Measurements from ENCODE around the gene SUGCT.
A peak's percentile ranks its signal among the peaks of the same experiment; 100 is the strongest.

SUGCT gene

GRCh38 chr7:40673285-40673684, 538.5 kb downstream of the SUGCT start:
- TF ChIP-seq, protein P1, sequence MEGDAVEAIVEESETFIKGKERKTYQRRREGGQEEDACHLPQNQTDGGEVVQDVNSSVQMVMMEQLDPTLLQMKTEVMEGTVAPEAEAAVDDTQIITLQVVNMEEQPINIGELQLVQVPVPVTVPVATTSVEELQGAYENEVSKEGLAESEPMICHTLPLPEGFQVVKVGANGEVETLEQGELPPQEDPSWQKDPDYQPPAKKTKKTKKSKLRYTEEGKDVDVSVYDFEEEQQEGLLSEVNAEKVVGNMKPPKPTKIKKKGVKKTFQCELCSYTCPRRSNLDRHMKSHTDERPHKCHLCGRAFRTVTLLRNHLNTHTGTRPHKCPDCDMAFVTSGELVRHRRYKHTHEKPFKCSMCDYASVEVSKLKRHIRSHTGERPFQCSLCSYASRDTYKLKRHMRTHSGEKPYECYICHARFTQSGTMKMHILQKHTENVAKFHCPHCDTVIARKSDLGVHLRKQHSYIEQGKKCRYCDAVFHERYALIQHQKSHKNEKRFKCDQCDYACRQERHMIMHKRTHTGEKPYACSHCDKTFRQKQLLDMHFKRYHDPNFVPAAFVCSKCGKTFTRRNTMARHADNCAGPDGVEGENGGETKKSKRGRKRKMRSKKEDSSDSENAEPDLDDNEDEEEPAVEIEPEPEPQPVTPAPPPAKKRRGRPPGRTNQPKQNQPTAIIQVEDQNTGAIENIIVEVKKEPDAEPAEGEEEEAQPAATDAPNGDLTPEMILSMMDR (conservative IDR thresholded peaks at IDR 0.05) = no peak
- no peak for TF ChIP-seq ZFX (IDR thresholded peaks at IDR 0.05)
- H3K27ac ChIP-seq = no peak overlapping the region

GRCh38 chr7:40674316-40674715, 539.5 kb downstream of the SUGCT start:
- no peak overlapping the region for H3K27ac ChIP-seq
- TF ChIP-seq ZFX (IDR thresholded peaks at IDR 0.05) = no peak
- TF ChIP-seq, protein P1 (conservative IDR thresholded peaks at IDR 0.05) = no peak

- no peak overlapping the region for H3K27ac ChIP-seq
- no peak for TF ChIP-seq ZFX (IDR thresholded peaks at IDR 0.05)
- TF ChIP-seq, protein P1 (conservative IDR thresholded peaks at IDR 0.05) = no peak
Observed at GRCh38 chr7:40675741-40676140, 540.9 kb downstream of the SUGCT start.

- no peak overlapping the region for H3K27ac ChIP-seq
- TF ChIP-seq, protein P1 (conservative IDR thresholded peaks at IDR 0.05) = no peak
- TF ChIP-seq ZFX (IDR thresholded peaks at IDR 0.05) = no peak
Observed at GRCh38 chr7:40676221-40676620, 541.4 kb downstream of the SUGCT start.

DNA sequence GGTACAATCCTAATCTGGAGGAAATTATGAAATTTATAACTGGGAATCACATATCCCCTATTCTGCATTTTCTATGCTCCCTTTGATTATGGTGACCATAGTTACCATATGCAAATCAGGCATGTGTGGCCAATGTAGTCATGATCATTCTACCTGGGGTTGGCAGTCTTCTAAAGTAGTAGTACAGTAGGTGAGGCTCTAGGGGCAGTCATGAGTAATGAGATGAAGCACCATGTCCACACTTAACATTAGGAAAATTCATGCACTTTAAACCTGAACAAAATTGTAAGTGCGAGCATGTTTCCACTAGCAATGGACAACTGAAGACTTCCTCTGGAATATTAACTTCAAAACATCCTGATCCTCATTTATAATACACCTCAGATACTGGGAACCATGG, 545.9 kb downstream of the SUGCT start:
- H3K27ac ChIP-seq = no peak overlapping the region

DNA sequence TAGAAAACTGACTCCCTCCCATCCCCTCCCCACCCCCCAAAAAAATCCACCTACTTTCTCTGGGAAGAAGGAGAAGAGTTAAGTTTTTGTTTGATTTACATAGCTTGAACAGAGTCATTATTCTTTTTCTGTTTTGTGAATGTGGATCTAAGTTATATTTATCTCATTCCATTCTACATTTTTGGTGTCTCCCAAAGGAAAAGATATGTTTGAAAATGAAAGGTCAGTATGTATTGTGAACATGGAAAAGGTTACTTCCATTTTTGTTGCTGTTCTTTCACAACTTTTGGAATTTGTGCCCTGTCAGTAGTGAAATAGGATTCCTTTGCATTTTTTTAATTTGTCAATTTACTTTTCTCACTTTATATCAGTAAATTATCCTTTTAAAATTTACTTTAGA, 547.9 kb downstream of the SUGCT start:
- H3K27ac ChIP-seq = no peak overlapping the region
- no peak for TF ChIP-seq ZFX (IDR thresholded peaks at IDR 0.05)
- TF ChIP-seq, protein P1 (conservative IDR thresholded peaks at IDR 0.05) = no peak

More for the DNA sequence above, 545.9 kb downstream of the SUGCT start:
- TF ChIP-seq, protein P1 (conservative IDR thresholded peaks at IDR 0.05) = peak; percentile 69
- TF ChIP-seq ZFX (IDR thresholded peaks at IDR 0.05) = no peak

GRCh38 chr7:40694026-40694809, 559.4 kb downstream of the SUGCT start:
- no peak for TF ChIP-seq ZFX (IDR thresholded peaks at IDR 0.05)
- TF ChIP-seq, protein P1 (conservative IDR thresholded peaks at IDR 0.05) = no peak
- H3K27ac ChIP-seq = no peak overlapping the region

Data from C4-2B (cell line).